IMR-90 (cell line): ENCODE measurements around the gene CCNO. TPM values are rescaled to one million over a fixed set of nuclear protein-coding genes. Genes with fewer than 3 reads are reported as not detected.

ENCODE experiments used
- ATAC-seq: fragments of 200-7000 bp; cut with Tn5 transposase; 2 replicates; pipeline ENCODE4 v1.9.1; 2020; ENCODE audit warnings: low read depth, mild to moderate bottlenecking, moderate library complexity
- BruUV-seq: library from RNA; stranded (reverse); fragments of 400-500 nt; replicated peaks from 2 replicates; lab custom pipeline; 2021; lab: Mats Ljungman, UMichigan
- CTCF ChIA-PET: fragments of 300-600 bp; formaldehyde crosslinking; extraction: SDS; loops from one replicate; lab custom pipeline; 2021; ENCODE audit warnings: antibody characterized with exemption; lab: Yijun Ruan, JAX
- POLR2A ChIA-PET: fragments of 300-600 bp; sonication (Branson Sonifier 250); formaldehyde crosslinking; loops from one replicate; lab custom pipeline; 2022; ENCODE audit warnings: antibody characterized with exemption; ENCODE audit not compliant: unreplicated experiment; lab: Charles Lee
- DNase-seq: peaks from one replicate; pipeline ENCODE4 v3.0.0; 2013
- H2AFZ ChIP-seq: replicated peaks from 2 replicates; pipeline ENCODE3; 2013; ENCODE audit warnings: low read length, mild to moderate bottlenecking; ENCODE audit not compliant: poor library complexity
- H2AK5ac ChIP-seq: 2 replicates; pipeline ENCODE4 v1.6.1; 2013; ENCODE audit warnings: low read depth, low read length, inconsistent platforms
- H2AK9ac ChIP-seq: replicated peaks from 2 replicates; pipeline ENCODE3; 2013; ENCODE audit warnings: mild to moderate bottlenecking, low read depth, low read length, moderate library complexity; ENCODE audit not compliant: poor library complexity
- H2BK120ac ChIP-seq: 2 replicates; pipeline ENCODE4 v1.6.1; 2013; ENCODE audit warnings: low read depth, low read length, inconsistent platforms
- H2BK15ac ChIP-seq: 3 replicates; pipeline ENCODE4 v1.6.1; 2013; ENCODE audit warnings: low read depth, low read length, inconsistent platforms
- H2BK20ac ChIP-seq: 2 replicates; pipeline ENCODE4 v1.6.1; 2013; ENCODE audit warnings: low read depth, mild to moderate bottlenecking, inconsistent platforms, low read length, moderate library complexity
- H2BK5ac ChIP-seq: 2 replicates; pipeline ENCODE4 v1.6.1; 2013; ENCODE audit warnings: mild to moderate bottlenecking, low read depth, low read length, inconsistent platforms; ENCODE audit not compliant: poor library complexity, severe bottlenecking
- H3K14ac ChIP-seq: replicated peaks from 2 replicates; pipeline ENCODE4 v1.6.1; 2013; ENCODE audit warnings: low read depth, low read length, inconsistent platforms
- H3K18ac ChIP-seq: 2 replicates; pipeline ENCODE4 v1.6.1; 2013; ENCODE audit warnings: low read depth, low read length, control low read depth
- H3K23ac ChIP-seq: 2 replicates; pipeline ENCODE4 v1.6.1; 2013; ENCODE audit warnings: low read depth, low read length, inconsistent platforms
- H3K27ac ChIP-seq: 2 replicates; pipeline ENCODE4 v1.5.1; 2013; ENCODE audit warnings: mild to moderate bottlenecking, control low read depth, low read length; ENCODE audit not compliant: insufficient read depth
- H3K27me3 ChIP-seq: 2 replicates; pipeline ENCODE4 v1.6.1; 2013; ENCODE audit warnings: low read length; ENCODE audit not compliant: control insufficient read depth, insufficient read depth
- H3K36me3 ChIP-seq: 2 replicates; pipeline ENCODE4 v1.6.1; 2013; ENCODE audit warnings: low read length, mixed read lengths; ENCODE audit not compliant: control insufficient read depth, insufficient read depth
- H3K4ac ChIP-seq: 2 replicates; pipeline ENCODE4 v1.6.1; 2013; ENCODE audit warnings: low read depth, low read length, inconsistent platforms
- H3K4me1 ChIP-seq: 2 replicates; pipeline ENCODE4 v1.6.1; 2013; ENCODE audit warnings: low read length, mixed read lengths; ENCODE audit not compliant: control insufficient read depth, insufficient read depth
- H3K4me2 ChIP-seq: 2 replicates; pipeline ENCODE4 v1.6.1; 2013; ENCODE audit warnings: low read depth, mild to moderate bottlenecking, control low read depth, low read length, moderate library complexity
- H3K4me3 ChIP-seq: 2 replicates; pipeline ENCODE4 v1.5.1; 2013; ENCODE audit warnings: low read depth, mild to moderate bottlenecking, control low read depth, low read length, moderate library complexity; ENCODE audit not compliant: insufficient read depth
- H3K56ac ChIP-seq: 2 replicates; pipeline ENCODE4 v1.6.1; 2013; ENCODE audit warnings: low read length, inconsistent platforms; ENCODE audit not compliant: insufficient read depth; ENCODE audit errors: extremely low read depth
- H3K79me1 ChIP-seq, 2 experiments: 2 replicates each; pipeline ENCODE4 v1.6.1; 2013; ENCODE audit warnings: low read length in 2 of 2, inconsistent platforms in 1 of 2, low read depth in 1 of 2
- H3K9ac ChIP-seq: 2 replicates; pipeline ENCODE4 v1.6.1; 2013; ENCODE audit warnings: low read depth, low read length, control low read depth
- H3K9me1 ChIP-seq: 2 replicates; pipeline ENCODE4 v1.6.1; 2013; ENCODE audit warnings: low read length, inconsistent platforms; ENCODE audit not compliant: insufficient read depth
- H3K9me3 ChIP-seq: 2 replicates; pipeline ENCODE4 v1.6.1; 2013; ENCODE audit warnings: low read length; ENCODE audit not compliant: control insufficient read depth, insufficient read depth
- H4K20me1 ChIP-seq: 2 replicates; pipeline ENCODE4 v1.6.1; 2013; ENCODE audit warnings: low read length, inconsistent platforms; ENCODE audit not compliant: insufficient read depth
- H4K5ac ChIP-seq: 2 replicates; pipeline ENCODE4 v1.6.1; 2013; ENCODE audit warnings: mild to moderate bottlenecking, low read depth, low read length, control low read depth
- H4K8ac ChIP-seq, 2 experiments: 2 replicates each; pipeline ENCODE4 v1.6.1; 2013; ENCODE audit warnings: low read depth in 2 of 2, low read length in 2 of 2, control low read depth in 1 of 2, inconsistent platforms in 1 of 2
- H4K91ac ChIP-seq: 2 replicates; pipeline ENCODE4 v1.6.1; 2013; ENCODE audit warnings: low read depth, low read length, inconsistent platforms; ENCODE audit not compliant: insufficient read depth
- BHLHE40 ChIP-seq: fragments of 150-350 bp; IDR thresholded peaks from 2 replicates; pipeline ENCODE4 v1.6.1; 2016; ENCODE audit warnings: mild to moderate bottlenecking, low read depth, low read length
- CEBPB ChIP-seq: IDR thresholded peaks from 2 replicates; pipeline ENCODE4 v1.6.1; 2012; ENCODE audit warnings: low read depth, low read length, improper control_type of control experiment
- CHD1 ChIP-seq: IDR thresholded peaks from 2 replicates; pipeline ENCODE4 v1.6.1; 2012; ENCODE audit warnings: low read depth, low read length, improper control_type of control experiment
- FOS ChIP-seq: fragments of 150-350 bp; IDR thresholded peaks from 2 replicates; pipeline ENCODE4 v1.6.1; 2016; ENCODE audit warnings: low read depth, low read length
- MAFK ChIP-seq: IDR thresholded peaks from 2 replicates; pipeline ENCODE4 v1.6.1; 2012; ENCODE audit warnings: low read depth, low read length, improper control_type of control experiment
- MAZ ChIP-seq: IDR thresholded peaks from 2 replicates; pipeline ENCODE4 v1.6.1; 2012; ENCODE audit warnings: low read depth, mild to moderate bottlenecking, low read length, improper control_type of control experiment, moderate library complexity, borderline replicate concordance
- MXI1 ChIP-seq: IDR thresholded peaks from 2 replicates; pipeline ENCODE4 v1.6.1; 2012; ENCODE audit warnings: low read depth, mild to moderate bottlenecking, low read length, moderate library complexity, borderline replicate concordance
- POLR2A ChIP-seq: IDR thresholded peaks from 2 replicates; pipeline ENCODE4 v1.6.1; 2012; ENCODE audit warnings: mild to moderate bottlenecking, low read depth, low read length
- RAD21 ChIP-seq: IDR thresholded peaks from 2 replicates; pipeline ENCODE4 v1.6.1; 2012; ENCODE audit warnings: low read length, improper control_type of control experiment
- RCOR1 ChIP-seq: IDR thresholded peaks from 2 replicates; pipeline ENCODE4 v1.6.1; 2012; ENCODE audit warnings: mild to moderate bottlenecking, low read length, improper control_type of control experiment; ENCODE audit not compliant: insufficient replicate concordance
- WGBS, 2 experiments: methylation state at CpG; one replicate each; pipeline versions ENCODE4 v1.1.5 to v1.1.7; 2013; ENCODE audit warnings: missing lambda C conversion rate in 2 of 2; ENCODE audit not compliant: insufficient read length in 1 of 2; ENCODE audit errors: extremely low coverage in 2 of 2; 5-methylcytosine and 5-hydroxymethylcytosine counted together
- dilution Hi-C: fragments of 300-500 bp; cut with HindIII; formaldehyde crosslinking; loops from one replicate; pipeline ENCODE4 v1.14.3; 2018; ENCODE audit warnings: low sequenced_read_pairs; ENCODE audit not compliant: unreplicated experiment
- in situ Hi-C: fragments of 300-500 bp; cut with MboI; formaldehyde crosslinking; loops from 3 replicates; pipeline ENCODE4 v1.14.3; 2019; ENCODE audit warnings: low sequenced_read_pairs, inconsistent platforms, mixed read lengths
- intact Hi-C: fragments of 100-400 bp; cut with micrococcal nuclease; formaldehyde crosslinking; loops from 2 replicates; pipeline ENCODE4 v1.10.0; 2022
- polyA plus RNA-seq, 3 experiments: library from polyadenylated mRNA; depleted of rRNA; stranded (reverse); fragments of >200 nt; gene quantifications; 2 replicates each; pipeline ENCODE4 v1.2.3, GENCODE V29; 2012; ENCODE audit warnings: low replicate concordance in 1 of 3
- total RNA-seq: library from RNA; depleted of rRNA; stranded (reverse); fragments of >200 nt; gene quantifications from 2 replicates; pipeline ENCODE4 v1.2.3, GENCODE V29; 2012
- TF ChIP-seq, protein P1 (sequence below): fragments of 150-350 bp; IDR thresholded peaks from 2 replicates; pipeline ENCODE4 v1.6.1; 2017; ENCODE audit warnings: mild to moderate bottlenecking, antibody characterized with exemption, low read length, low read depth
- TF ChIP-seq, protein P2 (sequence below): conservative IDR thresholded peaks from 2 replicates; pipeline ENCODE4 v1.5.1; 2012; ENCODE audit warnings: mild to moderate bottlenecking, low read depth, low read length, improper control_type of control experiment
- TF ChIP-seq, protein P3 (sequence below): fragments of 150-350 bp; IDR thresholded peaks from 2 replicates; pipeline ENCODE4 v1.6.1; 2016; ENCODE audit warnings: low read depth, mild to moderate bottlenecking, low read length, moderate library complexity, borderline replicate concordance

CCNO gene
- total and polyA plus RNA-seq, 2 of the 4 experiments (the other 2 are of a cell fraction): 0.09 TPM; not detected in 1

DNA sequence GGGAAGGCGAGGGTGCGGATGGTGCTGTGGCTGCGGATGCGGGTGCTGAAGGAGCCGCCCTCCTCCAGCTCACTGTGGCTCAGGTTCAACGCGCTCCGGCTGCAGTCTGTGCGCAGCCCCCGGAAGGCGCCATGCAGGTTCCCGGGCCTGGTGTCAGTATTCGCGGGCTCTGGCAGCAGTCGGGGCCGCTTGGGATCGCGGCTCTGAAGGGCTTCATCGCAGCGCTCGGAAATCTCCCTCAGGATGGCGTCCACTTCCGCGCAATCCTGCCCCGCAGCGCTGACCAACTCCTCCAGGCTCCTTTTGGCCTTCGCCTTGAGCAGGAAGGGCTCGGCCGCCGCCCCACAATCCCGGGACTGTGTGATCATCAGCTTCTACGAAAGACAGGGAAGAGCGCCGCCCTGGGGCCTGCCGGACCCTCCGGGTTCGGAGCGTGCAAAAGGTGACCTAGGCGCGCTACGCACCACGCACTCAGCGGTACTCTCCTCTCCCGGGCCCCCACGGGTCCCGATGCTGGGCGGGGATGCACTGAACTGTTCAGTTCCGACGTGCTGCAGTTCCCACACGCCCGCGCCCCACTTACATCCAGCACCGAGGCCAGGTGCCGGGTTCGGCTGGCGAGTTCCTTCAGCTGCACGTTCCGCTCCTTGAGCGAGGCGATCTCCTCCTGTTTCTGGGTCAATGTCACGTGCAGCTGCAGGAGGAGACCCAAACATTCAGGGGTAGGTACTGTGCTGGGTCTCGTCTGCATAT lies 12.8 kb downstream of the CCNO start (continued):
- no peak for TF ChIP-seq MXI1

DNA sequence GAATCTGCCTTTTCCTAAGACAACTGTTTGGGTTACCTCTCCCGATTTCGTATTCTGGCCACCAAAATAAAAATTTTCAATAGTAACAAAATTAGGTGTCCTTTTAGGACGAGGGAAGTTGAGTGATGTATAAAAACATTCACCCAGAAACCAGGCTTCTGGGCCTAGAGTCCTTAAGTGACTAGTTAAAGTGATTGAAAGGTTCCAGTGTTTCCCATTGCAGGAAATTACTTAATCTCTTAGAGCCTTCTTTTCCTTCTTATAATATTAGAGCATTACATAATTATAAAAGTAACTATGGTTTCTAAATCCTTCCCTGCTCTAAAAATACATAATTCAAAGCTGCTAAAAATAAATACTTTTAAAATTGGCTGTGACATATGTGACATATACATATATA lies 13.6 kb downstream of the CCNO start:
- no peak overlapping the region for H2AK5ac ChIP-seq
- dilution Hi-C loops: no loop called here
- DNase-seq (no peak), ATAC-seq (no peak)
- H3K18ac ChIP-seq: no peak overlapping the region
- in situ Hi-C loops: no loop called here
- H3K27me3 ChIP-seq: peaks cover 75% of the 10 kb centered on the region
- no peak overlapping the region for H3K9ac ChIP-seq
- H3K14ac ChIP-seq: no peak overlapping the region
- peaks cover 15% of the 10 kb centered on the region for H3K9me3 ChIP-seq
- no peak overlapping the region for H4K8ac ChIP-seq
- POLR2A ChIA-PET: no interaction called here
- H2AFZ ChIP-seq: no peak overlapping the region
- no peak overlapping the region for H2BK15ac ChIP-seq
- no peak overlapping the region for H2BK20ac ChIP-seq
- no peak overlapping the region for H2AK9ac ChIP-seq
- H3K9me1 ChIP-seq: no peaks in the 10 kb centered on the region
- no peak overlapping the region for H3K27ac ChIP-seq
- H2BK120ac ChIP-seq: no peak overlapping the region
- no peaks in the 10 kb centered on the region for H3K79me1 ChIP-seq
- H4K91ac ChIP-seq: no peak overlapping the region
- peaks cover 9% of the 10 kb centered on the region; the same call in 1 of the 2 replicates for H4K20me1 ChIP-seq
- peaks cover 2% of the 10 kb centered on the region; the same call in 1 of the 2 replicates for H3K4me1 ChIP-seq
- no peak overlapping the region for H4K5ac ChIP-seq
- no peaks in the 10 kb centered on the region for H3K36me3 ChIP-seq
- intact Hi-C loops: loop anchor here (5.0 kb wide), 1 partner anchor 42 kb away; no protein-coding TSS in a partner anchor
- no peak overlapping the region for H3K23ac ChIP-seq
- no CpG with 5 or more reads among the region's 3 CpGs for WGBS, 2 experiments
- BruUV-seq: no TSS peak
- no peak overlapping the region for H3K4me3 ChIP-seq
- H3K4ac ChIP-seq: no peak overlapping the region
- CTCF ChIA-PET: no interaction called here
- no peak overlapping the region for H3K56ac ChIP-seq
- H3K4me2 ChIP-seq: no peak overlapping the region
- no peak overlapping the region for H2BK5ac ChIP-seq
- TF ChIP-seq BHLHE40: no peak
- TF ChIP-seq FOS: no peak
- no peak for TF ChIP-seq CEBPB
- no peak for TF ChIP-seq RCOR1
- no peak for TF ChIP-seq RAD21
- TF ChIP-seq MAFK: no peak
- TF ChIP-seq, protein P1, sequence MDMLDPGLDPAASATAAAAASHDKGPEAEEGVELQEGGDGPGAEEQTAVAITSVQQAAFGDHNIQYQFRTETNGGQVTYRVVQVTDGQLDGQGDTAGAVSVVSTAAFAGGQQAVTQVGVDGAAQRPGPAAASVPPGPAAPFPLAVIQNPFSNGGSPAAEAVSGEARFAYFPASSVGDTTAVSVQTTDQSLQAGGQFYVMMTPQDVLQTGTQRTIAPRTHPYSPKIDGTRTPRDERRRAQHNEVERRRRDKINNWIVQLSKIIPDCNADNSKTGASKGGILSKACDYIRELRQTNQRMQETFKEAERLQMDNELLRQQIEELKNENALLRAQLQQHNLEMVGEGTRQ: no peak
- TF ChIP-seq, protein P2, sequence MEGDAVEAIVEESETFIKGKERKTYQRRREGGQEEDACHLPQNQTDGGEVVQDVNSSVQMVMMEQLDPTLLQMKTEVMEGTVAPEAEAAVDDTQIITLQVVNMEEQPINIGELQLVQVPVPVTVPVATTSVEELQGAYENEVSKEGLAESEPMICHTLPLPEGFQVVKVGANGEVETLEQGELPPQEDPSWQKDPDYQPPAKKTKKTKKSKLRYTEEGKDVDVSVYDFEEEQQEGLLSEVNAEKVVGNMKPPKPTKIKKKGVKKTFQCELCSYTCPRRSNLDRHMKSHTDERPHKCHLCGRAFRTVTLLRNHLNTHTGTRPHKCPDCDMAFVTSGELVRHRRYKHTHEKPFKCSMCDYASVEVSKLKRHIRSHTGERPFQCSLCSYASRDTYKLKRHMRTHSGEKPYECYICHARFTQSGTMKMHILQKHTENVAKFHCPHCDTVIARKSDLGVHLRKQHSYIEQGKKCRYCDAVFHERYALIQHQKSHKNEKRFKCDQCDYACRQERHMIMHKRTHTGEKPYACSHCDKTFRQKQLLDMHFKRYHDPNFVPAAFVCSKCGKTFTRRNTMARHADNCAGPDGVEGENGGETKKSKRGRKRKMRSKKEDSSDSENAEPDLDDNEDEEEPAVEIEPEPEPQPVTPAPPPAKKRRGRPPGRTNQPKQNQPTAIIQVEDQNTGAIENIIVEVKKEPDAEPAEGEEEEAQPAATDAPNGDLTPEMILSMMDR: no peak
- no peak for TF ChIP-seq MAZ
- TF ChIP-seq CHD1: no peak
- TF ChIP-seq POLR2A: no peak
- TF ChIP-seq, protein P3, sequence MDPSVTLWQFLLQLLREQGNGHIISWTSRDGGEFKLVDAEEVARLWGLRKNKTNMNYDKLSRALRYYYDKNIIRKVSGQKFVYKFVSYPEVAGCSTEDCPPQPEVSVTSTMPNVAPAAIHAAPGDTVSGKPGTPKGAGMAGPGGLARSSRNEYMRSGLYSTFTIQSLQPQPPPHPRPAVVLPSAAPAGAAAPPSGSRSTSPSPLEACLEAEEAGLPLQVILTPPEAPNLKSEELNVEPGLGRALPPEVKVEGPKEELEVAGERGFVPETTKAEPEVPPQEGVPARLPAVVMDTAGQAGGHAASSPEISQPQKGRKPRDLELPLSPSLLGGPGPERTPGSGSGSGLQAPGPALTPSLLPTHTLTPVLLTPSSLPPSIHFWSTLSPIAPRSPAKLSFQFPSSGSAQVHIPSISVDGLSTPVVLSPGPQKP: no peak
- no peak for TF ChIP-seq MXI1
